ENCODE measurements around the gene ANKRD33. TPM values are rescaled to one million over a fixed set of nuclear protein-coding genes. Genes with fewer than 3 reads are reported as not detected.

ANKRD33 gene
- total RNA-seq, 2 donors from 2014 or later: 0.46 TPM; not detected in 1

GRCh38 chr12:51897181-51897580 lies 9.3 kb downstream of the ANKRD33 start:
- Histone ChIP-seq H3K4me3 (ENCODE audit: low read length) (no peak overlapping the region), H3K4me1 (ENCODE audit: control insufficient read depth, insufficient read depth, low read length) (peaks cover 3% of the 10 kb centered on the region), H3K9me3 (ENCODE audit: control insufficient read depth, low read length) (no peaks in the 10 kb centered on the region), H3K9ac (ENCODE audit: extremely low read depth, low read length, poor library complexity, severe bottlenecking) (no peak overlapping the region), H3K27me3 (ENCODE audit: control insufficient read depth, insufficient read depth, low read length, poor library complexity, severe bottlenecking) (peaks cover 4% of the 10 kb centered on the region), H3K36me3 (ENCODE audit: control insufficient read depth, insufficient read depth, low read length) (no peaks in the 10 kb centered on the region), H3K27ac (ENCODE audit: low read depth, low read length) (no peak overlapping the region)
- no peak overlapping the region for H3K27ac Mint-ChIP-seq
- TF ChIP-seq, protein P1, sequence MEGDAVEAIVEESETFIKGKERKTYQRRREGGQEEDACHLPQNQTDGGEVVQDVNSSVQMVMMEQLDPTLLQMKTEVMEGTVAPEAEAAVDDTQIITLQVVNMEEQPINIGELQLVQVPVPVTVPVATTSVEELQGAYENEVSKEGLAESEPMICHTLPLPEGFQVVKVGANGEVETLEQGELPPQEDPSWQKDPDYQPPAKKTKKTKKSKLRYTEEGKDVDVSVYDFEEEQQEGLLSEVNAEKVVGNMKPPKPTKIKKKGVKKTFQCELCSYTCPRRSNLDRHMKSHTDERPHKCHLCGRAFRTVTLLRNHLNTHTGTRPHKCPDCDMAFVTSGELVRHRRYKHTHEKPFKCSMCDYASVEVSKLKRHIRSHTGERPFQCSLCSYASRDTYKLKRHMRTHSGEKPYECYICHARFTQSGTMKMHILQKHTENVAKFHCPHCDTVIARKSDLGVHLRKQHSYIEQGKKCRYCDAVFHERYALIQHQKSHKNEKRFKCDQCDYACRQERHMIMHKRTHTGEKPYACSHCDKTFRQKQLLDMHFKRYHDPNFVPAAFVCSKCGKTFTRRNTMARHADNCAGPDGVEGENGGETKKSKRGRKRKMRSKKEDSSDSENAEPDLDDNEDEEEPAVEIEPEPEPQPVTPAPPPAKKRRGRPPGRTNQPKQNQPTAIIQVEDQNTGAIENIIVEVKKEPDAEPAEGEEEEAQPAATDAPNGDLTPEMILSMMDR (conservative IDR thresholded peaks at IDR 0.05): no peak
- H3K9me3 Mint-ChIP-seq: no peaks in the 10 kb centered on the region
- WGBS, 2 experiments (ENCODE audit: insufficient coverage in 1 of 2, insufficient read length in 1 of 2): 87 to 92% methylated on average over 7 to 8 of the region's 8 CpGs
- H3K27me3 Mint-ChIP-seq (ENCODE audit: insufficient read depth): peaks cover 6% of the 10 kb centered on the region
- H3K36me3 Mint-ChIP-seq (ENCODE audit: low read depth): no peaks in the 10 kb centered on the region
- peaks cover 8% of the 10 kb centered on the region for H3K4me1 Mint-ChIP-seq
- DNase-seq: no peak
- no peak overlapping the region for H3K4me3 Mint-ChIP-seq

- H3K4me3 Mint-ChIP-seq: no peak overlapping the region
- TF ChIP-seq, protein P1 (conservative IDR thresholded peaks at IDR 0.05): no peak
- WGBS, 2 experiments (ENCODE audit: insufficient coverage in 1 of 2, insufficient read length in 1 of 2): 93% methylated on average over 1 of the region's 2 CpGs; no CpG with 5 or more reads in 1 of the 2 experiments
Measured at GRCh38 chr12:51898506-51898905, 10.6 kb downstream of the ANKRD33 start.

DNA sequence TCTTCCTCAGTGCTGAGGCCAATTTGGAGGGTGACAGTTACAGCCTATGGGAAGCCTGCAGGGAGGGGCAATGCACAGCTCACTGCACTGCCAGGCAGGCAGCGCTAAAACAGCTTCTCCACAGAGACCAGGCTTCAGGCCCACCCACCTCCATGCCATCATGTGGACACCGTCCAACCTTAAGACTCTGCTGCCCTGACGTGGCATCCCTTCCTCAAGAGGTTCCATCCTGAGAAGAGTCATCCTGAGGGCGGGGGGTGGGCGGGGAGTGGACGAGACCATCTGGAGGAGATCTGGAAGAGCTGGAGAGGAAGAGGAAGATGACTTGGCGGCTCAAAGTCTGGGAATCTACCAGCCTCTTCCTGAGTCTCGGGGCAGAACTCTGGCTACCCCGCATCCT lies 11.0 kb downstream of the ANKRD33 start:
- Mint-ChIP-seq H3K9me3 (no peaks in the 10 kb centered on the region), H3K4me1 (peaks cover 8% of the 10 kb centered on the region), H3K36me3 (ENCODE audit: low read depth) (no peaks in the 10 kb centered on the region), H3K4me3 (no peak overlapping the region), H3K27ac (no peak overlapping the region), H3K27me3 (ENCODE audit: insufficient read depth) (peaks cover 6% of the 10 kb centered on the region)
- no peak for DNase-seq
- Histone ChIP-seq H3K4me1 (ENCODE audit: control insufficient read depth, insufficient read depth, low read length) (peaks cover 3% of the 10 kb centered on the region), H3K36me3 (ENCODE audit: control insufficient read depth, insufficient read depth, low read length) (no peaks in the 10 kb centered on the region), H3K27me3 (ENCODE audit: control insufficient read depth, insufficient read depth, low read length, poor library complexity, severe bottlenecking) (no peaks in the 10 kb centered on the region), H3K9me3 (ENCODE audit: control insufficient read depth, low read length) (no peaks in the 10 kb centered on the region), H3K4me3 (ENCODE audit: low read length) (no peak overlapping the region), H3K27ac (ENCODE audit: low read depth, low read length) (no peak overlapping the region), H3K9ac (ENCODE audit: extremely low read depth, low read length, poor library complexity, severe bottlenecking) (no peak overlapping the region)
- TF ChIP-seq, protein P1 (conservative IDR thresholded peaks at IDR 0.05): no peak
- WGBS, 2 experiments (ENCODE audit: insufficient coverage in 1 of 2, insufficient read length in 1 of 2): 87 to 88% methylated on average over 4 to 9 of the region's 9 CpGs

More at GRCh38 chr12:51898506-51898905, 10.6 kb downstream of the ANKRD33 start:
- DNase-seq: no peak
- Mint-ChIP-seq H3K27me3 (ENCODE audit: insufficient read depth) (peaks cover 6% of the 10 kb centered on the region), H3K36me3 (ENCODE audit: low read depth) (no peaks in the 10 kb centered on the region), H3K4me1 (peaks cover 8% of the 10 kb centered on the region), H3K9me3 (no peaks in the 10 kb centered on the region), H3K27ac (no peak overlapping the region)
- no peak overlapping the region for H3K27ac ChIP-seq (ENCODE audit: low read depth, low read length)
- no peak overlapping the region for H3K4me3 ChIP-seq (ENCODE audit: low read length)
- H3K9ac ChIP-seq (ENCODE audit: extremely low read depth, low read length, poor library complexity, severe bottlenecking): no peak overlapping the region
- peaks cover 2% of the 10 kb centered on the region for H3K27me3 ChIP-seq (ENCODE audit: control insufficient read depth, insufficient read depth, low read length, poor library complexity, severe bottlenecking)
- H3K4me1 ChIP-seq (ENCODE audit: control insufficient read depth, insufficient read depth, low read length): peaks cover 3% of the 10 kb centered on the region
- H3K36me3 ChIP-seq (ENCODE audit: control insufficient read depth, insufficient read depth, low read length): no peaks in the 10 kb centered on the region
- no peaks in the 10 kb centered on the region for H3K9me3 ChIP-seq (ENCODE audit: control insufficient read depth, low read length)
